ENCODE data around the gene CALML5. TPM values are rescaled to one million over a fixed set of nuclear protein-coding genes. Genes with fewer than 3 reads are reported as not detected.

CALML5 gene
- total RNA-seq, 2 experiments from 2014 or later, result not detected

DNA sequence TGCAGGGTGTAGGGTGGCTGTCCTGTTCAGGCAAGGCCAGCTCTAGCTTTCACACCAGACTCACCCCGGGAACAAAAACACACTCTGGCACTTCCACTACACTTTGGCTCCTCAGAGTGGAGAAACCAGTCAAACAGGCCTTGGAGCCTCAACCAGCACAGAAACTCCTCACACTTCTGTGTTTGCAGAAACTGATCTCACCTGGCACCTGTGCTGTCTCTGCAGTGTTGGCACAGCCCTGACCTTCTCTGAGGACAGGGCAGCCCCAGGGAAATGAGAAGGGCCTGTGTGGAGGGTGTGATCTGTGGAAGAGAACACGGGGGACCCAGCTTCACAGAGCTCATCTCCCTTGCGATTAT lies 4.1 kb upstream of the CALML5 start:
- CTCF ChIA-PET, result no interaction called here
- POLR2A ChIA-PET, result no interaction called here

GRCh38 chr10:5502571-5503476 lies 3.5 kb upstream of the CALML5 start:
- POLR2A ChIA-PET, result no interaction called here
- CTCF ChIA-PET, result no interaction called here

GRCh38 chr10:5502061-5502521 lies 2.7 kb upstream of the CALML5 start:
- ChIA-PET CTCF (no interaction called here), POLR2A (no interaction called here)

- ChIA-PET CTCF (no interaction called here), POLR2A (no interaction called here)
These were observed 1.5 kb upstream of the CALML5 start for GRCh38 chr10:5500910-5501309.

DNA sequence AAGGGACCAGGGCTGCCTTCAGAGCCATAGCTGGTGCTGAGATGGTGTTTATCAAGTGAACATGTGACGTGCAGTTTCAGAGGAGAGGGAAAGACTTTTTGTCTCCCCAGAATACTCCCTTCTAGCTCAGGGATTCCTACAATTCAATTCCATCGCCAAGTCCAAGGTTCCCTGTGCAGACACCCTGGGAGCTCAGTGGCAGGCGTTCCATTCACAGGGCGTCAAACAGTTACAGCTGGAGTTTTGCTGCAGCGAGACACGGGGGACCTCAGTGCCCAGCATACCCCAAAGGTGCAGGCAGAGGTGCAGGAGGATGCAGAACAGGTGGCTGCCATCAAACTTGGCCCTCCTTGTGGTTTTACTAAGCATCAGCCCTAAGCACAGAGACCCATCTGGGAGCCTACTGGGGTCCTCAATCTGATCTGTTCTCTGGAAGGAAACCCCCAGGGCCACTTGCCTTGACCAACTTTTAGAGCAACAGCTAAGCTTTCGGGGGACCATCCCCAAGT lies 846 bp upstream of the CALML5 start:
- ChIA-PET CTCF (no interaction called here), POLR2A (no interaction called here)

- ChIA-PET POLR2A (no interaction called here), CTCF (no interaction called here)
These were observed 428 bp downstream of the CALML5 start for GRCh38 chr10:5498791-5499492.

DNA sequence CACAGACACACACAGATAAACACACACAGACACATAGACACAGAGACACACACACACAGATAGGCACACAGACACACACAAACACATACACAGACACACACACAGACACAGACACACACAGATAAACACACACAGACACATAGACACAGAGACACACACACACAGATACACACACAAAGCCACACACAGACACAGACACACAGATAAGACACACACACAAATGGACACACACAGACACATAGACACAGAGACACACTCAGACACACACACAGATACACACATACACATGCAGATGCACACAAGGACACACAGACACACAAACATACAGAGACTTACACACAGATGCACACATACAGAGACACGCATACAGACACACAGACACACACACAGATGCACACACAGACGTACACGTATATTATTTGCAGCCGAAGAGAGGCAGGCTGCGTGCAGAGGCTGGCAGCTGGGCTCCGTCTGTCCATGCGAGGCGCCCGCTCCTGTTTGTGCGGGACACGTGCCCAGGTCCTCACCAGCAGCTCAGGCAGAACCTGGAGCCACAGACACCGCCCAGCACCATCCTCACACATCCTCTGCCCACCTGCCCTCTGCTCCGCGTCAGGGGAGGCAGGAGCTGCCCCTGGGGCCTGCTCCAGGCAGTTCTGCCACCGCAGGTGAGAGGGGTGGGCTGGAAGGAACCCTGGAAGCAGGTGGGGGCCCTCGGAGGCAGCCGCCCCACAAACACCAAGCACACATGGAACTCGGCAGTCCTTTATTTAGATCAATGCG lies 1.2 kb downstream of the CALML5 start:
- ChIA-PET CTCF (no interaction called here), POLR2A (no interaction called here)

- ChIA-PET POLR2A (no interaction called here), CTCF (no interaction called here)
These were observed 2.1 kb downstream of the CALML5 start for GRCh38 chr10:5497289-5497688.

DNA sequence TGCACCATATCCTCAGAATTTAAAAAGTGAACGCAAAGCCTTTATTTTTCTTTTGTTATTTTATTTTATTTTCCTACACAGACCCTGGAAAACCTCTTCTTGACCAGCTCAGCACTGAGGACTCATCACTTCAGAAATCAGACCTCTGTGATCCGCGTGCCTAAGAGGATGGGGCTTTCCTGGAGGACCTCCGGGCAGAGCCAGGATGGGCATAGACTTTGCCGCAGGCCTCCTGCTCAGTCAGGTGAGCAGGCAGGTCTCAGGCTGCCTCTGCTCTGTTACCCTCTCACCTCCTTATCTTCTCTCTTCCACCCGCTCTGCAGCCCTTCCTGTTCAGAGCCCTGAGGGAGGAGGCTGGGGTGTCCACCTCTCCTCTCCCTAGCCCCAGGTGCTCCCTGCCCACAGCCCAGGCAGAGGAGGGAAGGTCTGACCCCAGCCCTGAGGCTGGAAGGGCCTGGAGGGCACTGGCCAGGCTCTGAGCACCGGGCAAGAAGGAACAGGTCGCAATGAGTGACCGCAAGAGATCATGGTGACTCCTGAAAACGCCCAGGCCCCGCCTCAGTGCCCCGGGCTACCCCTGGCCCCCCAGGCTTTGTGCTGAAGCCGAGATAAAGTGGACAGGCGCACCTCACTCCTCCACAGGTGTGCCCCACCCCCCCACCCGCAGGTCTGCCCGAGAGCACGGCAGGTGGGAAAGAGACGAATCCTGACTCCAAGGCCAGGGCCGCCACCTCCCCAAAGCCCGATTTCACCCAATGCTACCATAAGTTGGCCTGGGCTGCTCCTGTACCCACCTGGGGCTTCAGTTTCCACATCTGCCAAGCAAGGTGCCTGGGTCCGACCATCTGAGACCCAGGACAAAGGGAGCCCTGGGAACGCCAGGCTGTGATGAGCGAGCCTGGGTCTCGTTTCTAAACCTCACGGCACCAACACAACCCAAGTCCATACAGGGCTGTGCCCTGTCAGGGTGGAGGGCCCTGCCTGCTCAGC lies 2.8 kb downstream of the CALML5 start:
- CTCF ChIA-PET, result no interaction called here
- POLR2A ChIA-PET, result no interaction called here

DNA sequence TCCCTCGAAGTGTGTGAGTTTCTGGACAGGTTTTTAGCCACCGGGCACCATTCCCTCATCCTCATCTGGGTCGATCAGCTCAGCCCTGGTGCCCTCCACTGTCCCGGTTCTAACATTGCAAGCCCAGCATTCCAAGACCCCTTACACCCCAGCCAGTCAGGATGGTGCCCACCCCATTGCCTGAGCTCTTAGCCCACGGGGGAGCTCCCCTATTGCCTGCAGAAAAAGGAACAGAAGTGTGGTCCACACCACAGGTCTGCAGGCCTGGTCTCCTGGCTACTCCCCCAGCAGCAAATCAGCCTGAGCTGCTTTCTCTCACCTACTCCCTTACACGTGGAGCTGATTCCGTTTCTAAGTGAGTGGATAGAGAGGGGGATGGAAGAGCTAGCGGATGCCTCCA lies 4.8 kb downstream of the CALML5 start:
- POLR2A ChIA-PET, result no interaction called here
- CTCF ChIA-PET, result no interaction called here

DNA sequence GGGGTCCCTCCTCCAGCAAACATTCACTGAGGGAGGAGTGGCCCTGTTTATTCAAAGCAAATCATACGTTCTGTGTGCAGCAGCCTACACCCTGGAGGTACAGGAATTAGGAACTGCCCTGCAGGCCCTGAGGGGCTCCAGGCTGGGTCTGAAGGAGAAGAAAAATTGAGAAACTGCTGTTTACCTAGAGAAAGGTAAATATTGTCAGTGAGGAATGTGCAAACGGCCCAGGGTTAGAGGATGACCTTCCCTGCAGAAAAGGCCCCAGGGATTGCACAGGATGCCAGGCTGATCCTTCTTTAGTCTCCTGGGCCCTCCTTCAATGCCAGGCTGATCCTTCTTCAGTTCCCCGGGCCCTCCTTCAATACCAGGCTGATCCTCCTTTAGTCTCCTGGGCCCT lies 5.7 kb downstream of the CALML5 start:
- ChIA-PET CTCF (no interaction called here), POLR2A (no interaction called here)

- CTCF ChIA-PET, result no interaction called here
- POLR2A ChIA-PET, result no interaction called here
These were observed 6.3 kb downstream of the CALML5 start for GRCh38 chr10:5492929-5493576.

DNA sequence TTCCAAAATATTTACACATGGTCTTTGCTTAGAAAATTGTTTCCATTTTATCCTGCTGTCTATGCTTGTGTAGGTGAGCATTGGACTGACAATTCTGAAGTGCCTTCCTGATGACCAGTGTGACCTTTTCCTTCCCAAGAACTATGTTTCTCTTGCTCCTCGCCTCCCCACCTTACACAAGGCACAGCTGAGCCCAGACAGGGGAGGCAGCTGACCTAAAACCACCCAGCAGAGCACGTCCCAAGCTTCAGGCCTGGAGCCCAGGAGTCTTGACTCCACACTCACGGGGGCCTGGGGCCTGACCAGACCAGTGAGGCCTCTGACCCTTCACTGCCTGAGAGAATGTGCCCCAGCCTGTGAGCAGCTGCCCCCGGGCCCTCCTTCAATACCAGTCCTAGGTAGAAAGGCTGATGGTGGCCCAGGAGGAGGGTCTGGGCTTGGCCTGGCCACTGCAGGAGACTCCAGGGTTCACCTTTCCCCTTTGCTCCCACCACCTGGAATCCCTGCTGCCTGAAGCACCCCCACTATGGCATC lies 7.0 kb downstream of the CALML5 start:
- ChIA-PET CTCF (no interaction called here), POLR2A (no interaction called here)

DNA sequence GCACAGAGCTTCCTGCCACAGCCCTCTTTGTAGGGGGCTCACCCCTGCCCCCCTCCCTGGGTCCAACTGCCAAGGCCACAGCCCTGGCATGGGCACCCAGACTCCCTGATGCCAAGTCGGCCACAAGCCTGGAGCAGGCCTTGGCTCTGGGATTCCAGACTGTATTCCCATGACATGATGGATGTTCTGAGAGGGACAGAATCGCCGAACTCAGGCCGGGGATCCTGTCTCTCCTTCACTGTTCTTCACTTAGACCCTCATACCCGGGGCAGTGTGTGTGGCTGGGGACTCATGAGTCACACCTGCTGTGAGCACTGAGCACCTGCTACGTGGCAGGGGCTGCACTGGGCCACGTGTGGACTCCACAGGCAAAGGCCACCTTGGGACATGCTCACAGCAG lies 7.9 kb downstream of the CALML5 start:
- POLR2A ChIA-PET, result no interaction called here
- CTCF ChIA-PET, result no interaction called here

GRCh38 chr10:5490698-5491464 lies 8.5 kb downstream of the CALML5 start:
- ChIA-PET CTCF (no interaction called here), POLR2A (interaction anchor here (0.6 kb wide), 1 partner anchor 282 kb away, joined by 3 read pairs; no protein-coding TSS in a partner anchor)

GRCh38 chr10:5490032-5490431 lies 9.3 kb downstream of the CALML5 start:
- CTCF ChIA-PET, result no interaction called here
- POLR2A ChIA-PET, result no interaction called here

DNA sequence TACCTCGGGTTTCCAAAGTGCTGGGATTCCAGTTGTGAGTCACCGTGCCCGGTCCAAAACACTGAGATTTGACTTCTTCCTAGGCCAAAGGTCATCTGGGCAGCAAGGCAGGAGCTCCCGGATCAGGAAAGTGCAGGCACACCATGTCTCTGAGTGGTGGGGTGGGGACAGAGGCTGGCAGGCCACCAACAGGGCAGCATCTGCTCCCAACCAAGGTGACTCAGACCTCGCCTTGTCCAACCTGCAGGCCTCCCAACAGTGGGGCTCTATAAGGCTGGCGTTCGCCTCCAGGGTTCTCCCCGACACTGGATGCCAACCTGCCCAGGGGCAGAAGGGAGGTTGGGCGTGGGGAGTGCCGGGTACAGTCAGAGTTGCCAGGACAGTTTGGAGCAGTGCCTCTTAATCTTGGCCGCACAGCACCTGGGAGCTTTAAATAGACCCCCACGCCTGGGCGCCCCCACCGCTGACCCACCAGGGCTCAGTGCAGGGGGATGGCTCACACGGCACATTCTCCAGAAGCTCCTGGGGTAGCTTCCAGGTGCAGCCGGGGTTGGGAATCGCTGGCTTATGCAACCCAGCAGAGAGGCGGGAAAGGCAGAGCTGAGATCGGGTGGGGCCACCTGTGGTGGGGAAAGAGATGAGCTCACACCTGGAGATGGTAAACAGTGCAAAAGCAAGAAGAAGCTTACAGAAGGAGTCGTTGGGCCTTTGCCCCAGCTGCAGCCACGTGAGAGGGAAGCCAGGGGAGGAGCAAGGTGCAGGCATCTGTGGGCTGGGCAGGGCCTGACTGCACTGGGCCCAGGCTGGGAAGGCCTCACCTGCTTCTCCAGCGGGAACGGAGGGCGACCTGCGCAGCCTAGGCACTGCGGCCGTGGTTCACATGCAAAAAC lies 10.9 kb downstream of the CALML5 start:
- ChIA-PET POLR2A (no interaction called here), CTCF (no interaction called here)

All from activated CD8-positive, alpha-beta memory T cell treated with anti-CD3 and anti-CD28 coated beads for 36 hours (primary cell).